8988T (cell line): Measurements from ENCODE around the gene TICRR.
A peak's percentile ranks its signal among the peaks of the same experiment; 100 is the strongest.

Experiments
- DNase-seq: peaks from one replicate; pipeline ENCODE4 v3.0.0; 2011

Gene TICRR

DNA sequence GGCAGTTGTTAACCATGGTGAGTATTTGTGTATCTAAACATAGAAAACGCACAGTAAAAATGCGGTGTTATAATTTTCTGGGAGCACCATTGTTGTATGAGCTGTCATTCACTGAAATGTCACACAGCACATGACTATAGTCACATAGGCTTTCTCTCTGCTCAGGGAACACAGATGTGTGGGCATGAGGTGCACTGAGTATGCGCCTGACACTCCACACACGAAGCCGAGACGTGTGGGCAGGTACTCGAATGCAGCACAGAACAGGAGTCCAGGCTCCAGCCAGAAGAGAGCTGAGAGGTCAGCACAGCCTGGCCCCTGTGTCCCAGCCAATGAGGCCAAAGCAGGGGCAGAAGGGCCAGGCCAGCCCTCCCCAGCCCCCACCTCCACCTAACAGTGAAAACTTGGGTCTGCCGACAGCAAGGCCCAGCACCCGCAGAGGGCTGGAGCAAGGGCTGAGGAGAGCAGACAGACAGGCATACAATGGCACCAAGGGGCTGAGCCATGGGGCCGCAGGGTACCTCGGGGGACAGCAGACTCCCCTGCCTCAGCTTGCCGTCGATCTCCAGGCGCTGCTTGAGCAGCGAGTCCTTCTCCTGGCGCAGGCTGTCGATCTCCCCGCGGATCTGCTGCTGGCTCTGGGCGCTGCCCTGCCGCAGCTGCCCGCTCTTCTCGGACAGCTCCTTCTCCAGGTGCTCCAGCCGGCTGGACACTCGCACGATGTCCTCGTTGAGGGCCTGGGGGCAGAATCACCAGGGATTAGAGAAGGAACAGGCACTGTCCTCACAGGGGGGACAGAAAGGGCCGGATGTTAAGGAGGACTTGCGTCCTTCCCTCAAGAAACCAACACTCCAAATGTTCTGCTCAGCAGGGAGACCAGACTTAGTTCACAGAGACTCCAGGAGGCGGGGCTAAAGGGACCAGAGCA, 56.0 kb downstream of the TICRR start:
- DNase-seq: no peak

DNA sequence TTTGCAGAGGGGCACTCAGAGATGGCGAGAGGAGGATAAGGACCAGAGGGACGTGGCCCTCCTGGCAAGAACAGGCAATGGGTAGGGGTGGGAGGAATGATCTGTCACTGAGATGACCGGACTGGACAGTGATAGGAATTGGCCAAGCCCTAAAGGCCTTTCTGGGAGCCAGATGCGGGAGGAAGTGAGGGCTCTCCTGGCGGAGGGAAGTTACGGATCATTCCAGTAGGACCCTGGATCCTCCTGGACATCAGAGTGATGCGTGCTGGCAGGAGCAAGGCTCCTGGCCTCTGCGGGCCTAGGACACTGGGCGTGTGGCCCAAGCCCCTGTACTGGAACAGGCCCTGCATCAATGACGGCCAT, 56.6 kb downstream of the TICRR start:
- no peak for DNase-seq

DNA sequence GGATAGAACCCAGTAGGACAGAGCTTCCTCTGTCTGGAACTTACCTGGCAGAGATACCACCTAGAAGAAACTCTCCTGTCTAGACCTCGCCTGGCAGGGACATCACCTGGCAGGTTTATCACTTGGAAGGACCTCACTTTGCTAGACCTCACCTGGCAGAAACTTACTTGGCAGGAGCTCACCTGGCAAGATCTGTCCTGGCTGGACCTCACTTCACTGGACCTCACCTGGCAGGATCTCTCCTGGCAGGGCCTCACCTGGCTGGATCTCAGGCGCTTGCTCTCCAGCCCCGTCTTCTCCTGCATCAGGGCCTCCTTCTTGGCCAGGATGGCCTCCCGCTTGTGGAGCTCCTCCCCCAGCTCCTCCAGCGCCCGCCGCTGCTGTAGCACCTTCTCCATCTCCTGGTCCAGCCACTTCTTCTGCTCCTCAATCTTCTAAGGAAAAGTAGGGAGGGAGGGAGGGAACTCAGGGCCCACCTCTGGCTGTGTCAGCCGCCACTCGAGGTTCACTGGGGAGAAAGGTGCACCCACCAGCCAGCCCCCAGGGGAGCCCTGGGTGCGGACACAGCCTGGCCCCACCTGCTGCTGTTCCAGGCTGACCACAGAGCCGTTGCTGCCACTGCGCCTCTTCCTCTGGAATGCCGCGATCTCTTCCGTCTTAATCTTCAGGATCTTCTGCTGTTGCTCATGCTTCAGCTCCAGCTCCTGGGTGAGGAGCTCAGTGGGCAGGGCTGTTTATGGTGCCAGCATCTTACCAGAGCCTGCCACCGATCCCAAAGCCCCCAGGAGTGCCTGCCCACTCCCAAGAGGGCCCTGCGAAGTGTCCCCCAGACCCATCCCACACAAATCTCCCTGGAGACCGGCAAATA, 57.5 kb downstream of the TICRR start:
- no peak for DNase-seq

DNA sequence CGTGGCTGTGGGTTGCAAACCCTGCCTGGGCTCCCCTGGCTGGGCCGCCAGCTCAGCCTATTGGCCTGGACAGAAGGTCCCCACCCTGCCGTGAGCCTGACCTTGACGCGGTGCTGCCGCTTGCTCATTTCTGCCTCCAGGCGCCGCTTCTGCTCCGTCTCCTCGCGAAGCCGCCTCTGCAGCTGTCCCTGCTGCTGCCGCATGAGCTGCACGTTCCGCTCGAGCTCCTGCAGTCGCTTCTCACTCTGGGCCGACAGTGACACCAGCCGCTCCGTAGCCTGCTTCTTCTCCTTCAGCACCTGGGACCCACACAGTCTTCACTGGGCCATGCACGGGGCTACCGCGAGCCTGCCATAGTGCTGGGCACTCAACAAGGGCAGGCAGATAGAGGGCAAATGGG, 58.3 kb downstream of the TICRR start:
- DNase-seq: no peak

DNA sequence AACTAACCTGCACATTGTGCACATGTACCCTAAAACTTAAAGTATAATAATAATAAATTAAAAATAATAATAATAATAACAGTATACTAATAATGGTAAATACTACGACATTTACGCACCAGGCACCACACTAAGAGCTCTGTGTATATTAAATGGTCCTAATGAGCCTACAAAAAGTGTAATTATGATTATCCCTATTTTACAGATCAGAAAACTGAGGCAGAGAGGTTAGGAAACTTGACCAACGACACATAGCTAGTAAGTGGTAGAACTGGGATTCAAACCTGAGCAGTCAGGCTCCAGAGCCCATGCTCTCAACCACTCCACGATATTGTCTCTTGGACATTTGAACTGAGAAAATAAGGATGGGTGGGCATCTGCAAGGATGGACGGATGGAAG, 65.0 kb downstream of the TICRR start:
- no peak for DNase-seq

DNA sequence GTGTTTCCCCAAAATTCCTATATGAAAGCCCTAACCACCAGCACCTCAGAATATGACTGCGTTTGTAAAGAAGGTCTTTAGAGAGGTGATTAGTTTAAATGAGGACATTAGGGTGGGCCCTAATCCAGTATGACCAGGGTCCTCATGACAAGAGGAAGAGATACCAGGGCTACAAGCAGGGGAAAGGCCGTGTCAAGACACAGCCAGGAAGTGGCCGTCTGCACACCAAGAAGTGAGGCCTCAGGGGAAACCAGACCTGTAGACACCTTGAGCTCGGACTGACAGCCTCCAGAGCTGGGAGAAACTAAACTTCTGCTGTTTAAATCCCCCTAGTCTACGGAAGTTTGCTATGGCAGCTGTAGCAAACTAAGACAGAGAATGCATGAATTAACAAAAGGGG, 65.8 kb downstream of the TICRR start:
- no peak for DNase-seq

DNA sequence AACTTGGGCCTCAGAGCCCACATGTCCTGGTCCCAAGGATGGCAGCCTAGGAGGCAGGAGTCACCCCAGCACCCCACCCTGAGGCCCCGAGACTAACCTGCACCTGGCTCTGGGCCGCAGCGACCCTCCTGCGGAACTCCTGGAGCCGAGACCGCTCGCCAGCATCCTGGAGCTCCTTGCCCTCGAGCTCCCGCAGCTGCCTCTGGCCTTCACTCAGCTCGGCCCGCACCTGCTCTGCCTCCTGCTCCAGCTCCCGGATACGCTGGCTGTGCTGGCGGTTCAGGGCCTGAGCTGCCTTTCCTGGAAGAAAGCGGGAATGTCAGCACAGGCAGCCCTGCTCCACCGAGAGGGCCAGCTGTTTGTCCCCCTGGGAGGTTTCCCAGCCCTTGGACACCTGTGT, 66.8 kb downstream of the TICRR start:
- no peak for DNase-seq

DNA sequence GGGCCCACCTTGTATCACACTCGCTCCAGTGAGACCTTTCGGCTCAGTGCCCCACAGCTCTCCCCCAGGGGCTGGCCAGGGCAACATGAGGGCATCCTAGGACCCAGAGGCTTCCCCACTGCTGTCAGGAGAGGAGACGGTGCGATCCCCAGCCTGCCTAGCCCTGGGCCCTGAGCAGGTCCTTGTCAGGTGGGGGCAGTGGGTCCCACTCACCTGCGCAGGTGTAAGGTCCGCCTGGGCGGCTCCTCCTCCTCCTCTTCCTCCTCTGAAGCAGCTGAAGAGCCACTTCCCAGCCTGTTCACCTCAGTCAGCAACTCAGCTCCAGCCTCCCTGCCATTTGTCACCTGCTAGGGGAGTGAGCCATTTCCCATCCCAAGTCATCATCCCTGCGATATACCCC, 70.4 kb downstream of the TICRR start:
- DNase-seq: no peak

DNA sequence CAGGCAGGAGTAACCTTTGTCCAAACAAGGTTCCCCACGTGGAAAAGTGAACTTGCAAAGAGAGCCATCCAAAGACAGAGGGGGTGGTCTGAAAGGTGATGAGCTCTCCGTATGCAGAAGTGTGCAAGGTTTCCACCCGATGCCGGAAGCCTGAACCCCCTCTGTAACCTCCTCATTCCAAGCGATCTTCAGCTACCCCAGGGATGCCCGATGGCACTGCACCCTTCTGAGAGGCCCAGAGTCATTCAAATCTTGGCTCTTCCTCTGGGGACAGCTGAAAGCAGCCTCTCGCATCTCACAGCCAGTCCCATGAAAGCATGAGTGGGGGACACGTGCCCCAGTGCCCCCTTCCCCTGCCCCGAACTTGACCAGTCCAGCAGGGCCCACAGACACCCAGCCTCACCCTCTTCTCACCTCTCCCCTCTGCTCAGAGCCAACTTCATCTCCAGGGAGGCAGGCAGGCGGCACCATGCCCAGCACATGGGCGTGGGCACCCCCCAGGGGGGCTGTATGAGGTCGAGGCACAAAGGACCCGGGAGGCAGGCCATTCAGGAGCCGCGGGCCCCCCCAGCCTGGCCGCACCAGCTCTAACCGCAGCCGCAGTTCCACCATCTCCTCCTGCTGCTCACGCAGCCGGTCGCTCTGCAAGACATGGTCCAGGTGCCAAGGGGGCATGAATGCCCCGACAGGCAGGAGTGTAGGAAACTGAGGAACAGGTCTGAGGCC, 71.3 kb downstream of the TICRR start:
- DNase-seq: no peak

DNA sequence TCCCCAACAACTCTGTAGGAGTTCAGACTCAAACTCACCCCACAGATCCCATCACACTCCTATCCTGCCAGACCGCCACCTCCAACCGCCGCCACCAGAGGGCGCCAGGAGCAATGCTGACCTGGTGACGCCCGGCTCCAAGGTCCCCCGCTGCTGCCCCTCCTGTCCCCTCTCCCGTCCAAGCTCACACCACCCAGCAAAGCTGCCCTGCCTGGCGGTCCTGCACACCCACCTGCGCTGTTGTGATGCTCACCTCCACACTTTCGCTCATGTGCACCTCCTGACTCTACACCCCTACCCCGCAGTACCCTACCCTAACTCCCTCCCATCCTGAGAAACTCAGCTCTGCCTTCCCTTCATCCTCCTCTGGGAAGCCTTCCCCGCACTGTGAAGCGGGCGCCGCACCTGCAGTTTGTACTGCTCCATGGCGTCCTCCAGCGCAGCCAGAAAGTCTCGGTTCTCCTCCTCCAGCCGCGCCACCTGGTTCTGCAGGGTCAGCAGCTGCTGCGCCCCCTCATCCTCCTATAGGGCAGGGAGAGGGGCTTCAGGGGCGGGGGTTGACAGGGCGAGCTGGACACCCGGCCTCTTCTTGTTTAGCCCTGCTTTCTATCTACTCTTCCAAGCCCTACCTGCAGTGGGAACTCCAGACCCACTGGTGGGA, 72.1 kb downstream of the TICRR start:
- DNase-seq: peak; percentile 95

DNA sequence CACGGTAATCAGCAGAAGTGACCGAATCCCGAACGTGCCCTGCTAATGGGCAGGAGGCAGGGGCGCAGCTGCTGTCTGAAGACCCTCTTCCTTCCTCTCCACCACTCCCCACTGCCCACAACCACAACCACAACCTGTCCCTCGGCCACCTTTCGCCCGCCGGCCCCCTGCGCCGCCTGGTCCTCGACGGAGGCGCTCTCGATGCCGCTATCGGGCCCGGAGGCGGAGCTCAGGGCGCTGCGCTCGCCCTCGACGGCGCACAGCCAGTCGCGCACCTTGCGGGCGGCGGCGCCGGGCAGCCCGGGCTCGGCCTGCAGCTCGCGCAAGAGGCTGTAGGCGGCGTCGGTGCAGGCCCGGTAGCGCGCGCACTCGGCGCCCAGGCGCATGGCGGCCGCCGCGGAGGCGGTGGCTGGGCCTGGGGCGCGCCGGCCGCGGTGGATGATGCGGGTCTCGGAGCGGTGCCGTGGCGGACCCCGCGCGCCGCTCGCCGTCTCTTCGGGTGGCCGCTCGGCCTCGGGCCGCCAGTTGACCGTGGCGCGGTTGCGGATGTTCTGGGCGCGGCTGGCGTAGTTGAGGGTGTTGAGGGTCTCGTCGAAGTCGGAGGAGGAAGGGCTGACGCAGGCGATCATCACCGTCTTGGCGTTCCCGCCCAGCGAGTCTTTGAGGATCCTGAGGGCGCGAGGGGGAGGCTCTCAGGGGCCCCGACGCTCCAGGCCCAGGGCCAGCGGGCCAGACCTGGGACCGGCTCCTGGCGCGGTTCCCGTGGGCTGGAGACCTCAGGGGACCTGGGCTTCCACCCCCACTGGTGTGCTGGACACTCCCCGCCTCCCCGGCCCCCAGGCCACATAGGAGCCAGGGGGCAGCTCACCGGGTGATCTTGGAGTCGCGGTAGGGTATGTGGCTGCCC, 73.1 kb downstream of the TICRR start:
- DNase-seq: no peak

DNA sequence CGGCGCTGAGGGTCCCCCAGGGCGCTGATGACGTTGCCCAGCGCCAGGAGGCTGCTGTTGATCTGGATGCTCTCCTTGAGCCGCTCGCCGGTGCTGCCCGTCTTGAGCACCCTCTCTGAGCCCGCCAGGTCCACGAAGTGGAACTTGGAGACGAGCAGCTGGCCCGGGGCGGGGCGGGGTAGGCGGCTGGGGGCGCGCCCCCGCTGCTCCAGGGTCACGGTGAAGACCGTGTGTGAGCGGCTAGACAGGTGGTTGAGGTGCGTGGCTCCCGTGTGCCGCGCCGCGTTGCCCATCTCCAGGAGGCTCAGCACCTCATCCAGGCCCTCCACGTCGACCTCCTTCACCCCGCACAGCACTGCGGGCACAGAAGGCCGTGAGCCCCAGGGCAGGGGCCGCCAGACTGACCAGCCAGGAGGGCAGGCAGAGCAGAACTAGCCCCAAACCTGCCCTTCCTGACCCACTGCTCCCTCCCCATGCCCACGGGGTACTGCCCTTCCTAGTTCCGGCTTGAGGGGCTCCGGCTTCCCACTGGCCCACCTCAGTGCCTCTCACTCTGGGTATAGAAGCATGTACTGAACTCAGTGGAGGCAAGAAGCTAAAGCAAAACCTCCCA, 73.8 kb downstream of the TICRR start:
- no peak for DNase-seq

DNA sequence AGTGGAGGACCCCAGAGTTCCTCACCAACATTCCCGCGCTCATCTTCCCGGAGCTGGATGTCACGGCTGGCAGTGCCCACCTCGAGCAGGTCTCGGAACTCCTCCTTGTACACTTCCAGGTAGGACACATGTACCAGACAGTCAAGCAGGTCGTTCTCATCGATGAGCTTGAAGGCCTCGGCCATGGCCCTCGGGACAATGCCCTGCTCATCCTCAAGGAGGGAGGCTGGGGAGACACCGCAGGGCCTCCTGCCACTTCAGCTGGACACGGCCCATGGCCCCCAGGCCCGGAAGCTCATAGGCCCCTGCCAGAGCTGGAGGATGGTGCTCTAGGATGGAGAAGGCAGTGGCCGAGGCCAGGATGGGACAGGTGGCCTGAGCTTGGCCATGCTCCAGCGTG, 74.4 kb downstream of the TICRR start:
- DNase-seq: no peak

DNA sequence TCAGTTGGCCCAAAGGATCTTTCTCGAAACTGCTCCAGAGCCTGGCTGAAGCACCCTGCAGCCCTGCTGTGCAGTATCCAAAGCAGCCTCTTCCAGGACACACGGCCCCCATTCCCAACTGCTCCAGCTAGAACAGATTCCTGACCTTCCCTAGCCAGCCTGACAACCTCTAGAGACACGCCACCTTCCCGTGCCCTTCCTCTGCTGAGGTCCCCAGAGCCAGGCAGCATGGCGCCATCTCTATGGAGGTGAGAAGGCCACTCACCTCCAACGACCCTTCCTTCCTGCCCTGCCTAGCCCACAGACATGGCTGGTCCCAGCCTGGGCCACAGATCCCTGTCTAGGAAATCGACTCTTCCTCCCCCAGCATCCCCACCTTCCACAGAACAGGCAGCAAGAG, 76.9 kb downstream of the TICRR start:
- no peak for DNase-seq

DNA sequence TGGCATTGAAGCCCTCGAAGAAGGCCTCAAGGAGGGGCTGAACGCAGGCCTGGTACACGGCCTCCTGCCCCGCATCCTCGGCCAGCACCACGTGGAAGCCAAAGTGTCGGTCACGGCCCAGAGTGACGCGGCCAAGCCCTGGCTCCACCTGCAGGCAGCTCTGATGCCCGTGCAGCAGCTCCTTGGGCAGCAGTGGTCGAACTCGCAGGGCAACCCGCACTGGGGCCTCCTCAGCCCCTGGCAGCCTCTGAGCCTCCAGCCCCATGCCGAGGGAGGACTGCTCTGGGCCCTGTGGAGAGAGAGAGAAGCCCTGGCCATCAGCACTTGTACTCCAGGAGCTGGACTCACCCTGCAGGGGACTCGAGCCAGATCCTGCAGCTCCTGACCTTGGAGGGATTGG, 77.4 kb downstream of the TICRR start:
- DNase-seq: no peak

DNA sequence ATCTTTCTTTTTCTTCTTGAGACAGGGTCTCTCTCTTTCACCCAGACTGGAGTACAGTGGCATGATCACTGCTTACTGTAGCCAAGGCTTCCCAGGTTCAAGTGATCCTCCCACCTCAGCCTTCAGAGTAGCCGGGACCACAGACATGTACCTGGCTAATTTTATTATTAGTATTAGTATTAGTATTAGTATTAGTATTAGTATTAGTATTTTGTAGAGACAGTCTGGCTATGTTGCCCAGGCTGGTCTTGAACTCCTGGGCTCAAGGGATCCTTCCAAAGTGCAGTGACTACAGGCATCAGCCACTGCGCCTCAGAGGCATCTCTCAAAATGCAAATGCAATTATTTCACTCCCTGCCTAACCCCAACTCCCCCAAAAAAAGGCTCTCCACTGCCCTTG, 78.3 kb downstream of the TICRR start:
- DNase-seq: no peak

DNA sequence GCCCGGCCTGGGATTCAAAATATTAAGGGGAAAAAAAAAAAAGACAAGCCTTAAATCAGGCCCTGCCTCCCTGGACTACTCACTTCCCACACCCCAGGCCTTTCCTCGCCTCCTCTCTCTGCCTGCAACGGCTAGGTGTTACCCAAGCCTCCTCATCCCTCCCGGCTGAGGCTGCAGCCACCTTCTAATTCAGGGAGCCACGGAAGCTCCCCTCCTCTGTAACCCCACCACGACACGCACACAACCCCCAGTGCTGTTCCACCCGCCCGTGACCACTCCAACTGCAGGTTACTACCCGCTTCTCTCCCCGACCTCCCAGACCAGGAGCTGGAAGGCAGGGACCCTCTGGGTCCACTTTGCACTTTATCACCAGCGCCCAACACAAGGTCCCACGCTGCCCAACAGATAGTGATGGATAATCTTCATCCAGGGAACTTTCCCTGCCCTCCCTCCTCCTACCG, 79.1 kb downstream of the TICRR start:
- DNase-seq: no peak

DNA sequence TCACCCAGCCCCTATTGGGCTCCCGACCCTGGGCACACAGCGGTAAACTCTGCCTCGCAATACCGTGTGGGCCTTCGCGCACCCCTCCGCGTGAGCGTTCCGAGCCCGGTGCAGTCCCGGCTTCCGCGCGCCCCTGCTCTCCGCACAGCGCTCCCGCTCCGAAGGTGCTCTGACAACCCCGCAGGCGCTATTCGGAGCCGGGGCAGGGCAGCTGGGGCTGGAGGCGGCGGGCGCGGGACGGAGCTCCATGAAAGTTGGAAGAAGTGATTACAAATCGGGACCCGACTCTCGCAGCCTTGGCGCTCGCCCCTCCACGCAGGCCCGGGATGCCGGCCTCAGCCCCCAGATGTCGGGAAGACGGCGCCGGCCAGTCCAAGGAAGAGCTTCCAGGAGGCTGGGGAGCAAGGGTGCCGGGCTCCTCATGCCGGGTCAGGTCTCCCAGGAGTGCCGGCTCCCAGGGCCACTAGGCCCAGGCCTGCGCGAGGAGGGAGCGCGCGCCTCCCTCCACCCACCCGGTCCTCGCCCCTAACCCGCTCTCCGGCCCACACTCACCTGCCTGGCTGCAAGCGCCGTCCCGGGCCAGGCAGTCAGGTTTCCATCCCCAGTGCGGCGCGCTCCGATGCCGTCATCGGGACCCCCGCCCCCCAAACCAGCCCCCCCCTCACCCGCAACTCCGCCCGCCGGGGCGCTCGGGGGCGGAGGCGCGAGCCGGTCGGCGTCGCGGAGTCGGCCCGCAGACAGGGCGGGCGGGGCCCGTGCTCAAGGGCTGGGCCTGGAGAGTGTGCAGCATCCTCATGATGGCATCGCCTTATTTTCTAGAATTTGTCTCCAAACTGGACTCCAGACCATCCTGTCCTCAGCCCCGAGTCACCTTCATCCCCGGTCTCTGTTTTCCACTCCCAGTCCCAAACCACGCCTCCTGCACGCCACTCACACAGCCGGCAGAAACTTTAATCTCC, 79.9 kb downstream of the TICRR start, which contains the start of gene KIF7:
TSS of gene KIF7 (minus strand) at position 621 of the 959 bp plus-strand sequence. CDS start 2,537 bp downstream, outside the sequence.
- peak; percentile 77 for DNase-seq

DNA sequence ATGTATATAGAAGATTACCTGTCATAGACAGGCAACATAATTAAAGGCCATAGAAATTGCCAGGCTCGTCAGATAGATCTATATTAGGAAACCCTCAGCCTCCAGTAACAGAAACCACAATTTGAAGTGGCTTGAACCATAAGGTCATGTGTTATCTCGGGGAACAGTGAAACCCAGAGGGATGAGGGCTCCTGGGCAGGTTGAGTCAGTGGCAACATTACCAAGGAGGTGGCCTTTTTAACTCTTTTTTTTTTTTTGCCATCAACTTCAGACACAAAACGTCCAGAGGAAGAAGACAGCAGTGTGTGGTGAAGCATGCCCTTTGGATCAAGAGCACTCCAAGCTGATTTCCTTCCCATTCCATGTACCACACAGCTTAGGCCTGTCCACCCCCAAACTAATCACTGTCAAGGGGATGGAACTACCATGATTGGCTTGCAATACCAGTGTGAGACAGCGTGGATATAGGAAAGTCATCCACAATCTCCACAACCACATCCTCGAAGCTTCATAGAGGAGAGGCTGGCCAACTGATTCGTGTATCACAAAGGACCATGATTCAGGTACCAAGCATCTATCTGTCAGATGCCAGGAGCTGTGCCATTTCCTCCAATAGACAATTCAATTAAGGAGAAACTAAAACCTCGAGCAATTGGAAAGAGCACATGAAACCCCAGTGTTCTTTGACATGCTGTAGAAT, 81.0 kb downstream of the TICRR start:
- peak; percentile 3 for DNase-seq
